AG09309 (cell line): ENCODE results near the gene CNTF.

Experiments
- DNase-seq: peaks from one replicate; pipeline ENCODE4 v3.0.0-alpha.2; 2010; ENCODE audit warnings: low read depth
- H3K4me3 ChIP-seq: 2 replicates; pipeline ENCODE4 v1.5.1; 2011; ENCODE audit warnings: mild to moderate bottlenecking, low read depth, low read length, moderate library complexity; ENCODE audit not compliant: control insufficient read depth
- TF ChIP-seq, protein P1 (sequence below): IDR thresholded peaks from 2 replicates; pipeline ENCODE4 v1.5.1; 2011; ENCODE audit warnings: mild to moderate bottlenecking, low read depth, low read length, inconsistent platforms; ENCODE audit not compliant: insufficient read depth, control insufficient read depth; ENCODE audit errors: missing control alignments

The CNTF gene

GRCh38 chr11:58656348-58656747 is 33.9 kb downstream of the CNTF start:
- TF ChIP-seq, protein P1, sequence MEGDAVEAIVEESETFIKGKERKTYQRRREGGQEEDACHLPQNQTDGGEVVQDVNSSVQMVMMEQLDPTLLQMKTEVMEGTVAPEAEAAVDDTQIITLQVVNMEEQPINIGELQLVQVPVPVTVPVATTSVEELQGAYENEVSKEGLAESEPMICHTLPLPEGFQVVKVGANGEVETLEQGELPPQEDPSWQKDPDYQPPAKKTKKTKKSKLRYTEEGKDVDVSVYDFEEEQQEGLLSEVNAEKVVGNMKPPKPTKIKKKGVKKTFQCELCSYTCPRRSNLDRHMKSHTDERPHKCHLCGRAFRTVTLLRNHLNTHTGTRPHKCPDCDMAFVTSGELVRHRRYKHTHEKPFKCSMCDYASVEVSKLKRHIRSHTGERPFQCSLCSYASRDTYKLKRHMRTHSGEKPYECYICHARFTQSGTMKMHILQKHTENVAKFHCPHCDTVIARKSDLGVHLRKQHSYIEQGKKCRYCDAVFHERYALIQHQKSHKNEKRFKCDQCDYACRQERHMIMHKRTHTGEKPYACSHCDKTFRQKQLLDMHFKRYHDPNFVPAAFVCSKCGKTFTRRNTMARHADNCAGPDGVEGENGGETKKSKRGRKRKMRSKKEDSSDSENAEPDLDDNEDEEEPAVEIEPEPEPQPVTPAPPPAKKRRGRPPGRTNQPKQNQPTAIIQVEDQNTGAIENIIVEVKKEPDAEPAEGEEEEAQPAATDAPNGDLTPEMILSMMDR: no peak
- no peak for DNase-seq
- H3K4me3 ChIP-seq: no peak overlapping the region

DNA sequence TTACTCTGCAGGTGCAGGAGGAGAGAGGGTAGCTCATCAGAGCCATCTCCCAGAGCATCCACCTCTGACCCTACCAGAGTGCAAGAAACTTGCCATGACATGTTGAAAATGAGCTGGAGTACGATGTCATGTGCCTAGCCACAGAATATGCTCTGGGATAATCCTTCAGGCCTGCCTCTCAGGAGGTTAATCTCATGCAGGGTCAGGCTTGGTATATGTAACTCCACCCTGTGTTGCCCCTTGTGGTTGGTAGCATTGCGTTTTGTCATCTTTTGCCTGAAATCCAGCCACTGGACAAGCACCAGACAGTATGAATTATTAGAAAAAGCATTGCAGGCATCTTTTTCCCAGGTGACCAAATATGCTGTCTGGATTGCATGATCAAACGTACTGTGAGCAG is 36.2 kb downstream of the CNTF start:
- DNase-seq: no peak
- TF ChIP-seq, protein P1: no peak
- H3K4me3 ChIP-seq: no peak overlapping the region

GRCh38 chr11:58659404-58659803 is 36.9 kb downstream of the CNTF start:
- no peak overlapping the region for H3K4me3 ChIP-seq
- DNase-seq: no peak
- TF ChIP-seq, protein P1: no peak

DNA sequence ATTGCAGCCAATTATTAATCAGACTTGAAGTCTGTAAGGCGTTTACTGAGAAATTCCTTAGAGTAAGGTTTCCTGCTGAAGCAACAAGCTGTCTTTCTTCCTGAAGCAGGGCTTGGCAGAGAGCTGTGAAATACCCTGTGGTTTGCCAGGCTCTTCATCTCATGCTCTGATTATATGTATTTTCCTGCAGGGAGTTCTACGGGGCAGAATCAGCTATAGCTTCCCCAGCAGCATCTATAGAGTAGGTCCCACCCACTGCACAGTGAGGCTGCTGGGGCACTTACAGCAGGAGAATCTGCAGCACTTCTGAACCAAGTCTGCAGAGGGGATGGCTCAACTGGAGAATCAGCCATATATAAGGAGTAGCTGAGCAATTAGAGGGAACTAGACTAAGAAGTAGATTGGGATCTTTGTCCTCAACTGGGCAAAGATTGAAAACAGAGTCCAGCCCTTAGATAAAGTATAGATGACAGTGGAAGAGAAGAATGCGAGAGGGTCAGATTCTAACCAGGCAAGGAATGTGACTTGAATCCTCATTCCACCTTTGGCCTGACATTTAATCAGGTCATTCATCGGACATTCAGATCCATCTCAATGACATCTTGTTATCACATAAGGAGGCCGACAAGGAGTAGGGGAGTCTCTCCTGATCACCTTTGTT is 37.6 kb downstream of the CNTF start:
- TF ChIP-seq, protein P1: no peak
- no peak overlapping the region for H3K4me3 ChIP-seq
- DNase-seq: no peak

GRCh38 chr11:58671983-58672633 is 49.6 kb downstream of the CNTF start:
- no peak for DNase-seq
- TF ChIP-seq, protein P1: no peak
- H3K4me3 ChIP-seq: no peak overlapping the region

DNA sequence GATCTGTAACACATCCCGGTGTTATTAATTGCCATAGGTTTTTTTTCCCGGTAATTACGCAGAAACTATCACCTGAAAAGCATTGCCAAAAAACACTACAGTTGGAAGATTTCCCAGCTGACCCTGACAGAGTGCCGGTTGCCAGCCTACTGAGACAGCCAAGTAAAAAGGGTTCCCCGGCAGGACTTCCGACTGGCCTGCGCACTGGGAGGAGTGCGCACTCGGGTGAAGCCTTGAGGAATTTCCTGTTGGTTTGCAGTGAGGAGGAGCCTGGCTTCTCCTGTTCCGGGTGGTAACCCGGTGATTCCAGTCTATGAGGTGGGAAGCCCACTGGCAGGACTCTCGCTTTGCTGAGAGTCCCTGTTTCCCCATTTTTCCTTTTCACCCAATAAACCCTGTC is 52.1 kb downstream of the CNTF start:
- H3K4me3 ChIP-seq: no peak overlapping the region
- TF ChIP-seq, protein P1: no peak
- DNase-seq: no peak
